Tibial nerve (tissue), 4 donors: ENCODE results near the gene PC. TPM values are rescaled to one million over a fixed set of nuclear protein-coding genes. Genes with fewer than 3 reads are reported as not detected.

Source experiments
- DNase-seq, 2 donors: peaks; one replicate each; pipeline ENCODE4 v3.0.0-alpha.2; 2019; ENCODE audit warnings: low spot score in 2 of 2
- H3K27ac ChIP-seq, 4 donors: fragments of 200-600 bp; sonication (generic) in 3 of 4; one replicate each; pipeline ENCODE4 v1.5.1; 2017 to 2019; ENCODE audit warnings: mild to moderate bottlenecking in 1 of 4
- H3K27me3 ChIP-seq, 2 donors: fragments of 200-600 bp; sonication (generic) in 1 of 2; one replicate each; pipeline versions ENCODE4 v1.5.1 to v1.6.0; 2017 to 2019
- H3K36me3 ChIP-seq, 3 donors: fragments of 200-600 bp; sonication (generic); one replicate each; pipeline ENCODE4 v1.5.1; 2018 to 2019
- H3K4me1 ChIP-seq, 4 donors: fragments of 200-600 bp; sonication (generic) in 3 of 4; one replicate each; pipeline ENCODE4 v1.5.1; 2017 to 2019
- H3K4me3 ChIP-seq, 4 donors: fragments of 200-600 bp; sonication (generic) in 3 of 4; one replicate each; pipeline ENCODE4 v1.5.1; 2017 to 2019; ENCODE audit warnings: mild to moderate bottlenecking in 1 of 4, moderate library complexity in 1 of 4
- H3K9me3 ChIP-seq, 4 donors: fragments of 200-600 bp; sonication (generic) in 3 of 4; one replicate each; pipeline ENCODE4 v1.5.1; 2017 to 2019
- EP300 ChIP-seq, 2 donors: sonication (generic); formaldehyde crosslinking; IDR thresholded peaks; one replicate each; pipeline ENCODE4 v1.6.1; 2017; ENCODE audit warnings: antibody characterized with exemption in 2 of 2, mild to moderate bottlenecking in 1 of 2
- POLR2A ChIP-seq, 2 donors: fragments of 450-650 bp; IDR thresholded peaks; one replicate each; pipeline ENCODE4 v1.6.1; 2017; ENCODE audit warnings: antibody characterized with exemption in 2 of 2, mild to moderate bottlenecking in 2 of 2, moderate library complexity in 2 of 2
- WGBS, 2 donors: methylation state at CpG; one replicate each; pipeline ENCODE4 v1.1.5; 2018; 5-methylcytosine and 5-hydroxymethylcytosine counted together
- total RNA-seq, 4 donors: library from RNA; depleted of rRNA; stranded (reverse); fragments of >200 nt; gene quantifications; one replicate each; pipeline ENCODE4 v1.1.0, GENCODE V29; 2016
- TF ChIP-seq, protein P1 (sequence below), 5 experiments: fragments of 200-600 bp in 3 of 5; fragments of 450-650 bp in 2 of 5; sonication (generic) in 3 of 5; IDR thresholded peaks; one replicate each; pipeline ENCODE4 v1.5.1; 2016 to 2019; ENCODE audit warnings: antibody characterized with exemption in 5 of 5, mild to moderate bottlenecking in 3 of 5, moderate library complexity in 2 of 5

PC gene
- total RNA-seq, 4 donors from 2014 or later = 82.5 to 135 (median 90.2) TPM

DNA sequence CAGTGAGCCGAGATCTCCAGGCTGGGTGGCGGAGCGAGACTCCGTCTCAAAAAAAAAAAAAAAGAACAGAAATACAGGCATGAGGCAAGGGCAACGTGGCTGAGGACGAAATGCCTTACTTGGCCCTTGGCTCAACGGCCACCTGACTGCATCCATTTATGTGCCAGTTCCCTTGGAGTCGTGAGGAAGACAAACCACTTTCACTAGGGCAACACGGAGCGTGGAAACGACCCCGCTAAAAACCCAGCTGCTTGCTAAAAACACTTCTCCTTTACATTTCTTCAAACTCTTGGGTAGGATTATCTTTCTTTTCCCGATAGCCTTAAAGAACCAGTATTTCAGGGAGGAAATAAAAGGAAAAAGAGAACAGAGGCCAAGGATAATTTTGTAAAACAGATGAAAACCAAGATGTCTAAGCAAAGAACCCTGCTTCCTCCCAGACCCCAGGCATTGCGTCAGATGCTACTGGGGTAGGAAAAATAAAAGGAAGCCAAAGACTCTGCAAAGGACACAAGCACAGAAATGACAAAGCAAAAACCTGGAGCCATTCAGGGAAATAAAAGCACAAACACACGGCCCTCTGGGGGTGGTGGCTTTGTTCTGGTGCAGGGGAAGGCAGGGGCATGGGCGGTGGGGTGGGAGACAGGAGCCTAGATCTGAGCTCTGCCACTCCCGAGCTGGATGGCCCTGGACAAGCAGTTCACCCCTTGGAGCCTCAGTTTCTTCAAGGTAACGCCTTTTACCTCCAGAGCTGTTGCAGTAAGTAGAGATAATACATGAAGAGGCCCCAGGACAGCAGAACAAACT lies 37.0 kb downstream of the PC start:
- Histone ChIP-seq H3K36me3 (no peaks in the 10 kb centered on the region), H3K4me3 (no peak overlapping the region), H3K27ac (no peak overlapping the region), H3K4me1 (peaks cover 0 to 30% (median 5%) of the 10 kb centered on the region in 4 donors), H3K9me3 (no peaks in the 10 kb centered on the region), H3K27me3 (no peaks in the 10 kb centered on the region)
- no peak for DNase-seq
- TF ChIP-seq, protein P1, sequence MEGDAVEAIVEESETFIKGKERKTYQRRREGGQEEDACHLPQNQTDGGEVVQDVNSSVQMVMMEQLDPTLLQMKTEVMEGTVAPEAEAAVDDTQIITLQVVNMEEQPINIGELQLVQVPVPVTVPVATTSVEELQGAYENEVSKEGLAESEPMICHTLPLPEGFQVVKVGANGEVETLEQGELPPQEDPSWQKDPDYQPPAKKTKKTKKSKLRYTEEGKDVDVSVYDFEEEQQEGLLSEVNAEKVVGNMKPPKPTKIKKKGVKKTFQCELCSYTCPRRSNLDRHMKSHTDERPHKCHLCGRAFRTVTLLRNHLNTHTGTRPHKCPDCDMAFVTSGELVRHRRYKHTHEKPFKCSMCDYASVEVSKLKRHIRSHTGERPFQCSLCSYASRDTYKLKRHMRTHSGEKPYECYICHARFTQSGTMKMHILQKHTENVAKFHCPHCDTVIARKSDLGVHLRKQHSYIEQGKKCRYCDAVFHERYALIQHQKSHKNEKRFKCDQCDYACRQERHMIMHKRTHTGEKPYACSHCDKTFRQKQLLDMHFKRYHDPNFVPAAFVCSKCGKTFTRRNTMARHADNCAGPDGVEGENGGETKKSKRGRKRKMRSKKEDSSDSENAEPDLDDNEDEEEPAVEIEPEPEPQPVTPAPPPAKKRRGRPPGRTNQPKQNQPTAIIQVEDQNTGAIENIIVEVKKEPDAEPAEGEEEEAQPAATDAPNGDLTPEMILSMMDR (IDR thresholded peaks at IDR 0.05) = no peak
- TF ChIP-seq POLR2A (IDR thresholded peaks at IDR 0.05) (no peak), EP300 (IDR thresholded peaks at IDR 0.05) (no peak)
- 71 to 73% methylated on average over 18 of the region's 18 CpGs for WGBS, 2 donors

DNA sequence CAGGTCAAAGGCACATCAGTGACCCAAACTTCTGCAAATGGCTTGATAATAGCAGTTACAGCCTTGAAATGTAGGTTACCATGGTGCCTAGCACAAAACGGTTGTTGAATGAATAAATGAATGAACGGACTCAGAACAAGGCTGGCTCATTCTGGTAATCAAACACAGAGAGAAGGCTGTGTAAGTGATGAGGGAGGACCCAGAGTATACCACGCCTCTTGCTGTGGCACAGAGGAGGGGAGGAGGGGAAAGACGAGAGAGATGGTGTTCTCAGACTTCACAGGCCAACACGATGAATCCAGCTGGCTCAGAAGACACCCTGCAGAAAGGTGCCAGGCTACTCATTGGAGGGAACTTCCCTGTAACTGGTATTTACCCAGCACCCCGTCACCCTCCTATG lies 38.3 kb downstream of the PC start:
- no peaks in the 10 kb centered on the region for H3K36me3 ChIP-seq
- no peak for TF ChIP-seq EP300 (IDR thresholded peaks at IDR 0.05)
- TF ChIP-seq, protein P1 (IDR thresholded peaks at IDR 0.05) = no peak
- no peak for TF ChIP-seq POLR2A (IDR thresholded peaks at IDR 0.05)
- no peaks in the 10 kb centered on the region for H3K27me3 ChIP-seq
- no peak overlapping the region for H3K4me3 ChIP-seq
- 46 to 65% methylated on average over 6 of the region's 6 CpGs for WGBS, 2 donors
- no peak overlapping the region for H3K27ac ChIP-seq
- H3K4me1 ChIP-seq = peaks cover 0 to 43% (median 10%) of the 10 kb centered on the region in 4 donors
- no peak for DNase-seq
- H3K9me3 ChIP-seq = no peaks in the 10 kb centered on the region

DNA sequence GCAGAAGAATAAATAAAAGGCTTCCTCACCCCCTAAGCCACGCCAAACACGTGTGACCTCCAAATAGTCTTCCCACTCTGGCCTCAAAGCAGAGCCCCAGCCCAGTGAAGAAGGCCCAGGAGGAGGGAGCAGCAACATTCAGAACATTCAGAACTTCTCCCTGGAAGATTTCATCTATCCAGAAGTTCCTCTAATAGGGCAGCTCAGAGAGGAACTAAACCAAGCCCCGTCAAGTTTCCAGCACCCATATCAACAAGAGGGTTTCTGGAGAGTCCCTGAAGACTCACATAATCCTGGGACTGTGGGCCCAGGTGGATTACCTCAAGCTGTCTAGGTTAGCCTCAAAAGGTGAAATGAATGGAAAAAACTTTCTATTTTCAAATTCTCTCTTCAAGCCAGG lies 39.4 kb downstream of the PC start:
- no peak for DNase-seq
- Histone ChIP-seq H3K27me3 (no peaks in the 10 kb centered on the region), H3K4me1 (peaks cover 0 to 54% (median 10%) of the 10 kb centered on the region in 4 donors), H3K27ac (no peak overlapping the region), H3K9me3 (no peaks in the 10 kb centered on the region), H3K4me3 (no peak overlapping the region), H3K36me3 (no peaks in the 10 kb centered on the region)
- no peak for TF ChIP-seq POLR2A (IDR thresholded peaks at IDR 0.05)
- TF ChIP-seq EP300 (IDR thresholded peaks at IDR 0.05) = no peak
- TF ChIP-seq, protein P1 (IDR thresholded peaks at IDR 0.05) = no peak
- WGBS, 2 donors = 80 to 81% methylated on average over 3 of the region's 3 CpGs

DNA sequence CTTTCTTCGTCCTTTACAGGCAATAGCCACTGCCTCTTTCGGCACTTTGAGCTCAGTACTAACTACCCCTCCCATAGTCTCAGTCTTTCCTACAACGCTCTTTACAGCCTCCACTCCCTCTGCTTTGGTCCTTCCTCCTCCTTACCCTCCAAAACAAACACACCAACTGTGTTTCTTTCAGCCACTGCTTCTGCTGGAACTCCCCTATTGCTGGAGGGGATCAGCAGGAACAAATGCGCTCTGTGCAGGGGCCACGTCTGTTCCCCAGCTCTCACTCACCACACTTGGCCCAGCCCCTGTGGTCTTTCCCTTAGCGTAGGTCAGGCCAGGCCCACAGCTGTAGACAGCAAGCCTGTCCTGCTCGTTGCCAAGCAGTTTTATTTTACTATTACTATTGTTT lies 42.3 kb downstream of the PC start:
- H3K27me3 ChIP-seq = no peaks in the 10 kb centered on the region
- no peaks in the 10 kb centered on the region for H3K36me3 ChIP-seq
- 27 to 39% methylated on average over 7 of the region's 7 CpGs for WGBS, 2 donors
- H3K27ac ChIP-seq = peak overlapping the region; percentile 32 to 89 (median 78)
- no peak for DNase-seq
- H3K4me1 ChIP-seq = peaks cover 0 to 82% (median 15%) of the 10 kb centered on the region in 4 donors
- H3K4me3 ChIP-seq = no peak overlapping the region
- H3K9me3 ChIP-seq = no peaks in the 10 kb centered on the region
- peak in 1 of 2 donors; percentile 33 for TF ChIP-seq EP300 (IDR thresholded peaks at IDR 0.05)
- no peak for TF ChIP-seq POLR2A (IDR thresholded peaks at IDR 0.05)

DNA sequence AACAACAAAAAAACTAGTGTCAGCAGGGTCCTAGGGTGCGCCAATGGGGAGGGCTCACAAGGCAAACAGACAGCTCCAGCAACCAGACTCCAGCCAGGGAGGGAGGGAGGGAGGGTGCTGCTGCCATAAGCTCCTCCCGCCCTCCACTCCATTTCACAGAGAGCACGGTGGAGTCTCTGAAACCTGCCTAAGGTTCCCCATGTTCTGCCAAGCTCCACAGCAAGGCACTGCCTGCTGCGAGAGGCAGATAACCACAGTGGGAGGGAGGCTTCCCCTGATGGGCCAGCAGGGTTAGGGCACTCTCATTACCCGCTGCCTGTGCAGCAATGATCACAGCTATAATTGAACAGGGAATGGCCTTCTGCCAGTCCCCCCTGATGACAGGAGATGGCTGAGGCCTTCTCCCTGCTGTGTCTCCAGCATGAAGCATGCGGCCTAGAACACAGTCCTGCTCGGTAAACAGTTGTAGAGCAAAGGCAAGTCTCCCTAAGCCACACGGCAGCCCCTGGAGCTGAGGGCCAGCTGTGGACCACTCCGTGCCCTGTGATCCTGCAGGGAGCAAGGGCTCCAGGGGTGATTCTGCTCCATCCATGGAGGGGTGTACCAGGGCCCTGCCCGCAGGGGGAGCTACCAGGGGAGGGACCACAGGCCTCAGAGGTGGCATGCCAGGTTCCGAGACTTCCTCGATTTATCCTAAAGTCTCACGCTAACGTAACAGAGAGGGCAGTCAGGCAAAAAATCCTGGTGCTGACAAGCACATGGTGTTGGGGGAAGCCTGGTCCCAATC lies 42.9 kb downstream of the PC start:
- H3K27ac ChIP-seq = peak overlapping the region; percentile 32 to 89 (median 78)
- WGBS, 2 donors = 51 to 53% methylated on average over 11 to 14 of the region's 14 CpGs

More for the DNA sequence above, 42.9 kb downstream of the PC start:
- DNase-seq = no peak
- Histone ChIP-seq H3K4me3 (no peak overlapping the region), H3K27me3 (no peaks in the 10 kb centered on the region), H3K4me1 (peaks cover 0 to 88% (median 15%) of the 10 kb centered on the region in 4 donors), H3K36me3 (no peaks in the 10 kb centered on the region), H3K9me3 (no peaks in the 10 kb centered on the region)
- TF ChIP-seq, protein P1 (IDR thresholded peaks at IDR 0.05) = no peak
- TF ChIP-seq EP300 (IDR thresholded peaks at IDR 0.05) (no peak), POLR2A (IDR thresholded peaks at IDR 0.05) (no peak)
